Islet precursor cell (in vitro differentiated cells): ENCODE measurements around the gene KCNG2.
A peak's percentile ranks its signal among the peaks of the same experiment; 100 is the strongest.
"Not testable (repeated sequence)": the region's sequence is repeated elsewhere in the genome, so short reads cannot be mapped to it uniquely, and the experiment has no call there.

ENCODE experiments used
- DNase-seq: peaks from one replicate; pipeline ENCODE4 v3.0.0-alpha.2; 2018

The KCNG2 gene

DNA sequence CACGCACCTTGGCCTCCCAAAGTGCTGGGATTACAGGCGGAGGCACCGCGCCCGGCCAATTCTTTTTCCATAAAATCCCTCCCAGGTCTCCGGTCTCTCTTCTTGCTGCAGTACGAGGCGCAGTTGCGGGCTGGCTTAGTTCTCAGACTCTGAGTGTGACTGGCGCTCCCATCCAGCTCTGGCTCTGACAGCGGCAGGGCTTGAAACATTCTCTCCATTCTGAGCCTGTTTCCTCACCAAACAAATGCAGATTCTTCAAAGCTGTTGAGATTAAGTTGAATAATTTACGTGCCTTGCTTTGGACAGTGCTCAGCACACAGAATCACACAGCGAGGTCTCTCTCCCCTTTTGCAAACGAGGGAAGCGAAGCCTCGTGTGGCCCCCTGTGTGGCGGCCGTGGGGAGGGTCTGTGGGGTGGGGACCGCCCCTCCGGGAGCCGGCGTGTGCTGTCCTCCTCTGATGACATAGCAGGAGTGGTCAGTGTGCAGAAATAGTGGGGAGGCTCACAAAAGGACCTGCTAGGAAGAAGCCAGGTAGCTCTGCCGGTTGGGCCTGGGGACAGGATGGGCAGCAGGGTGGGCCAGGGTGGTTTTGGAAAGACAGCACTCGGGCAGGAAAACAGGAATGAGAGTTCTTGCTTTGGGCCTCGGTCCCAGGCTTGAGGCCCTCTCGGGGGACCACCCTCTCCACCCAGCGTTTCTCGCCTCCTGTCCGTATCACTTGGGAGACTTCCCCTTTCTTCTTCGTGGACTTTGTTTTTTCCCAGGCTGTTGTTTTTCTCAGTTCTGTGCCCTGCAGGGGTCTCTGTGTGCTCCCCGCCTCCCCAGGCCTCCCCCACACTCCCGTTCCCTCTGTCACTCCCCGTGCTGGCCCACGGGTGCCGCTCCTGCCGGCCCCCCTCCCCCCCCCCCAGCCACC, 75.0 kb downstream of the KCNG2 start:
- no peak for DNase-seq

GRCh38 chr18:79873449-79874110, 75.8 kb downstream of the KCNG2 start:
- peak; percentile 46 for DNase-seq

GRCh38 chr18:79874553-79875530, 77.1 kb downstream of the KCNG2 start:
- DNase-seq = no peak

DNA sequence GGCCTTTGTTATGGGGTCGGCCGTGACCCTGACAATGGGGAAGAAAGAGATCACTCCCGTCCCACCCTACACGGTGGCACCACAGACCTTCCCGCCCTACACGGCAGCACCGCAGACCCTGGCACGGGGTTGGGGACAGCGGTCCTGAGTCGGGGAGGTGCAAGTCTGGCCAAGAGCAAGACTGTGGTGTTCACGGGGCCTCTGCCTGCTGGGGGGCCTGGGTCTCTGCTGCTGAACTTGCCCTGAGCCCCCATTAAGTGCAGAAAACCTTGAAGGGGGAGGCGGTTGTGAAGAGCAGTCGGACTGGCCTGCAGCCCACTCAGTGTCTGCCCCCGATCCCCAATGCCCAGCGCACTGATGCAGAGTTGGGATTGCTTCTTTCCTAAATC, 77.8 kb downstream of the KCNG2 start:
- DNase-seq = peak; percentile 41

DNA sequence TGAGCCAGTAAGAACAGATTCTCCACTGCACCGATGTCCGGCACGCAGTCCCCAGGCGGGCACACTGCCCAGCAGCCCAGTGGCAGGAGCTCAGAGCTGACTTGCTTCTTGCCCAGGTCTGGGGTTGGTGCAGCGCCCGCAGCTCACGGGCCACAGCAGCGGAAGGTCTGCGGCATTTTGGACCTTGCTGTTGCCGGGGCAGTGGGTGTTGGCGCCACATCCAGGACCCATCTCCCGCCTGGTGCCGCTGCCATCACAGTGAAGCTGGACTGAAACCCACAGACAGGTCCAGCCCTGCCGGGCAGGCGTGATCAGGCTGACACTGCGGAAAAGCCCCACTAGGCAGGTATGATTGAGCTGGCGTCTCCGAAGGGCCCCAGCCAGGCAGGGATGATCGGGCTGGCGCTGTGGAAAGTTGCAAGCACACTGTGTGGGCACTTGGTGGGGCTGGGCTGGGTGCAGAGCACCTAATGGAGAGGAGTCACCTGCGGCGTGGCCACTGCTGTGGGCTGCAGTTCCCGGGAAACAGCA, 78.3 kb downstream of the KCNG2 start:
- peak; percentile 45 for DNase-seq

DNA sequence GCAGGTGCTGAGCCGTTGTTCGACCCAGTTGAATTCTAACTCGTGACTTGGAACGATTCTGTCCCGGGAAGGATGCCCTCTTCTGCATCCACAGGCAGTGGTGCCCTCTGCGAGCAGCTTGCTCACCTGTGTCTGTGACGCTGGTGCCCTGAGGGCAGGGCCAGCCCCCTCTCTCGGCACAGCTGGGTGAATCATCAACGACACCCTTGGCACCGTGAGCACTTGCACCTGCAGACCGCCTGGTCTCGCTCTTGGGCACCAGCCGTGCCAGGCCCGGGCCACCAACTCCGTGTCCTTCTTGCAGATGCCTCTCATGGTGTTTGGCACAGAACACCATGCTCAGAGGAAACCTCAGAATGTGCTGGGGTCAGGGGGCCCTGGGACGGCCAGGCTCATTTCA, 78.8 kb downstream of the KCNG2 start:
- DNase-seq = peak; percentile 47

DNA sequence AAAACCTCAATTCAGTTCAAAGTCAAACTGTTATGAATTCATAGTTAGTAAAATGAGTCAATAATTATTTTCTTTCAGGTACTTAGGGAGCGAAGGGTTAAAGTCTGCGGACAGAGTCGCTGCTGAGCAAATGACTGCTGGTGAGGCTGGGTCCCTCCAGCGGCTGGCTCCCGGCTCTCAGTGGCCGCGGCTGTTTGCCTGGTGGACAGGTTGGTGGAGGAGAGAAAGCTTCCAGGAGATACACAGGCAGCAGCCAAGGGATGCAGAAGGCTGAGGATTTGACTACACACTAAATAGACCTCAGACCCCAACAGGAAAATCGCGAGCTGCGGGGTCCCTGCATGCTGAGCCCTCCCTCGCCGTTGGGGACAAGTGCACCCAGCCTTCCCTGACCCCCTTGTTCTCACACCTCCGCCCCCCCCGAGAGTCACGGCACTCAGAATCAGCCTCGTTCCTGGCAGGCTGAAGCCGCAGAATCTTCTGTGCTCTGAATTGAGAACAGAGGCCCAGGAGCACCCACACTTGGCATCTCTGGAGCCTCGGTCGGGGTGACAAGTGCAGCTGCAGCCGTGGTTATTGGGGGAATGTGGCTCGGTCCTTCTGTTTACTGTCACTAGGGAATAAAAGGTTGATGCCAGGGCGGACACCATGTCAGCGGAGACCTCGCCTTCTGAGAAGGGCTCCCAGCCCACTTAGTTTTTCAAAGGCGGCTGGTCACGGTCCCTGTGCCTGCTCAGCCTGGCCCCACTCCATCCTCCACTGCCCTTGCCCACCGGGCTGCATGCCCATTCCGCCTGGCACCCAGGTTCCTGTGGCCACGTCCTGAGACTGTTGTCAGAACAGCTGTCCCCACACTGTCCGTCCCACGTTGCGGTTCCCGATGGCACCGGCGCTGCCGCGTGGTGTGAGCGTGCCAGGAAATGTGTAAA, 79.7 kb downstream of the KCNG2 start:
- DNase-seq = peak; percentile 54

GRCh38 chr18:79878246-79878645, 80.5 kb downstream of the KCNG2 start:
- not testable (repeated sequence) for DNase-seq

DNA sequence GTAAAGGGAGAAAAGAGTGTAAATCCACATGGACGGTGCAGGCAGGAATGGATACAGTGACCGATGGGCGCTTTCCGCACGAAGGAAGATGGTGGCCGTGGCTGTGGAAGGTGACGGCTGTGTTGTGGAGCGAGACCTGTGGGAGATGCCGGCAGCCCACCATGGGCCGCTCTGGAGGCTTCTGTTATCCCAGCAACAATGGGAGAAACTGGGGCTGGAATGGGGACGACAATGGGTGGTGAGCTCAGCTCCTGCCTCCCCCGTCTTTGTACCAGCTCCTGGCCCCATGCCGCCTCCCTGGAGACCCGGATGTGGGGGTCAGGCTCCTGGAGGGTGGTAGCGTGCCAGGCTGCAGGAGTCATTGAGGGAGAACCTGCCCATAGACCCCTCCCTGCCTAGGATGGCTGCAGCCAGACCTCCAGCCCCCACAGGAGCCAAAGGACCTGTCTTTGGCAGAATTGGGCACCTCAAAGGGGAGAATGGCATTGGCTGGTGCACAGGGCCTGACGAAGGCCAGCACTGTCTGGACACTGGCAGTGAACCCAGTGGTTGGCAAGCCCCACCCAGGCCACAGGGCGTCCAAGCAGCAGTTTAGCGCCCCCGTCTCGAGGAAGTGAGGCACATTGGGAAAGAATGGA, 81.1 kb downstream of the KCNG2 start:
- no peak for DNase-seq

DNA sequence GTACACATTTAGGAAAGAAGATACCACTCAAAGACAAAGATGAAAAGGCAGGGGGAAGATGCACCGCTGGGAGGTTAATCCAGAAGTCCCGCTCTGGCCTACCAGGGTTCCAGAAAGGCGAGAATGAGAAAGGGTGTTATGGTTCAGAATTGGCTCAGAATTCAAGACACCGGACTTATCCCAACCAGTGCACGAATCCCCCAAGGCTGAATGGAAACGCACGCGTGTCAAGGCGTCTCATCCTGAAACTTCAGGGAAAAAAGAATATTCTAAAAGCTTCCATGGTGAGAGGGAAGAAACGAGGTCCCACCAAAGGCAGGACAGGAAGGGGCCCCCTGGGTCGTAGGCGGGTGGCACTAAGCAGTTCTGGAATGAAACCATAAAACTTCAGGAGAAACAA, 81.8 kb downstream of the KCNG2 start:
- DNase-seq = no peak

- no peak for DNase-seq
Measured at GRCh38 chr18:79881695-79882094, 84.0 kb downstream of the KCNG2 start.

DNA sequence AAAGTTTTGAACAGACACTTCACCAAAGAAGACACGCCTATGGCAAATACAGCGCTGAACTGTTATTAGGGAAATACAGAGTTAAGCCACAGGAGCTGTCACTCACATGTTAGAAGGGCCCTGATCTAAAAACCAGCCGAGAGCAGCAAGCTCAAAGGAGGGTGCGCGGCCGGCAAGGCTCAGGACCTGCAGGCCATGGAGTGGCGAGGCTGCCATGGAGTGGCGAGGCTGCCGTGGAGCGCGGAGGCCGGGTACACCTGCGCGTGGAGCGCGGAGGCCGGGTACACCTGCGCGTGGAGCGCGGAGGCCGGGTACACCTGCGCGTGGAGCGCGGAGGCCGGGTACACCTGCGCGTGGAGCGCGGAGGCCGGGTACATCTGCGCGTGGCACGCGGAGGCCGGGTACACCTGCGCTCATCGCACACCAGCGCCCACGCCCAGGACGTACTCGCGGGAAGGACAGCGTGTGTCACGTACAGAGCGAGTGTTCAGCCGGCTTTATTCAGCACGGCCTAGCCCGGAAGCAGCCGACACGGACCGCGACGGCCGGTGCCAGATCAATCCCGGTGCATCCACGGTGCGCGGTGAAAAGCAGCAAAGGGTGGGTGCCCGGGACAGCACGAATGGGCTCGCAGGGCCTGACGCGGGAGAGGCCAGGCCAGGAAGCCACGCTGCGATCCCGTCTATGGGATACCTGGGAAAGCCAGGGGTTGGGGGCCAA, 84.9 kb downstream of the KCNG2 start:
- DNase-seq = no peak

DNA sequence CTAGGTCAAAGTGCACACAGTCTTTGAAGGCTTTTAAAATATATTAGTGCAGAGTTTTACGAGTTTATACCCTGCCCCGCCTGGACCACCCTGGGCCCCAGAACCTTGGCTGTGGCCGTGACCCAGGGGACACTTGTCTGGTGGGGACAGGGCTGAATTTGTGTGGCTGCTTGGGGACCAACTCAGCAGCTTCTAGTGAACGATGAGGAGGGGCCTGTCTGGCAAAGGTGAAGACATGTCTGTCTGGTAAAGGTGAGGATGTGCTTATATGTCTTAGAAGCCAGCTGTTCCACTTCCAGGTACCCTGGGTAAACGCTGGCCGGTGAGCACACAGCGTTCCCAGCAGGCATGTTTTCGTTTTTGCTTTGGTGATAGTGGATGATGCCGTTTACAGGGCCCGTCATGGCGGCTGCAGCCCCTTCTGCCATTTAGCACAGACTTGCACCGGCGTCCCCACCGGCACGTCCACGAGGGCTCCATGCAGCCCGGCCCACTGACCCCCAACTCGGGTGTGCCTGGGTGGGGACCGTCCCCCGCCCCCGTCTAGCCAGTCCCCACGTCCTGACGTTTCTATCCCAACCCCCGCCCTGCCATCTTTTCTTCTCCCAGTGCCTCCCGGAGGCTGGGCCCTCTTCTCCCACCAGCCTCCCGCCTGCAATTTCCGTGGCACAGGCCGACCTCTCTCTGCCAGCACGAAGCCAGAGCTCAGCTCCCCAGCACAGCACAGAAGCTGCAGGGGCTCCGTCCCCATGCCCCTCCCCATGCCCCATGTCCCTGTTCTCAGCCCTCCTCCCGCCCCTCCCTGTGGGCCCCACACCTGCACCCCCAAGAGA, 85.9 kb downstream of the KCNG2 start:
- DNase-seq = no peak

GRCh38 chr18:79884294-79884962, 86.7 kb downstream of the KCNG2 start:
- DNase-seq = peak; percentile 46

DNA sequence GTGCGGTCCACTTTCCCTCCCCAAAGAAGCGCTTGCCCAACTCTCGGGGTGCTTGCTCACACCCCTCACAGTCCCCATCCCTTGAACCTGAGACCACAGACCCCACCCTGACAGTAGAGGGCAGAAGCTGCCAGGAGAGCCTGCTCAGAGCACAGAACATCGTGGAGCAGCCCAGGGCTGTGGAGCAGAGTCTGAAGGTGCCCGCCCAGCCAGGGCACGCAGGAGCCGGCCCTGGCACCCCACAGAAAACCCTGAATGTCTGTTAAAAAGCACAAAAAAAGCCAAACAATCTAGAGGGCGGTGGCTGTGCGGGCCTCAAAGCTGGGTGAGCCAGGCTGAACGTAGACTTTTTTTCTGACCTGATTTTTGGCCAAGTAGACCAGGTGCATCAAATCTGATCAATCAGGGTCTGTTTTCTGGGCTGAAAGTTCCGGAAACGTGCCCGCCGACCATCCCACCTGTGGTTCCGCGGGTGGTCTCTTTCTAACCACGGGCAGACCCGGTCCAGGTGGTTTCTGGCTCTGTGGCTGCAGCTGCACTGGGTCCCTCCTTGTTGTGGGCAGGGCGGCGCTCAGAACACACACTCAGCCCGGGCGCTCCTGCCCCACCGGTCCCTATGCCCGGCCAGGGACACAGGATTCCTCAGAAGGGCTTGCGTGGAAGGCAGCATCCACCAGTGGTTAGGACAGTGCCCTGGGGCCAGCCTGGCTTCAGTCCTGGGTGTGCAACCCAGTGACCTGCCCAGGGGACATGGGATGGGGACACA, 87.4 kb downstream of the KCNG2 start:
- DNase-seq = no peak

- peak; percentile 37 for DNase-seq
Measured at GRCh38 chr18:79887181-79888000, 89.7 kb downstream of the KCNG2 start.

DNA sequence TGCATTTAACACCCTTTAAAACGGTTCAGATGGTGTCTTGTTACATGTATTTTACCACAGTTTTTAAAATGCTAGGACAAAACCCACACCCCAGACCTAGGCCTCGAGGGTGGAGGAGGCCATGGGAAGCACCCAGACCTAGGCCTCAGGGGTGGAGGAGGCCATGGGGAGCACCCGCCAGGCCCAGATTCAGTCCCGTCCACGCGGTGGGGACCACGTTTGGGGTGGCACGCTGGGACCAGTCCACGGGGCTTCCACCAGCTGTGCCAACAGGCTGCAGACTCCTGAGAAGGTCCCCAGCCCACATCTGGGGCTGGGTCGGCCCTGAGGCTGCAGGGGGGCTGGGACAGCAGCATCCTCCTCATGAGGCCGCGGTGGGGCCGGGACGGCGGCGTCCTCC, 90.3 kb downstream of the KCNG2 start:
- peak; percentile 22 for DNase-seq
